Measurements from ENCODE around the gene CREBBP. TPM values are rescaled to one million over a fixed set of nuclear protein-coding genes. Genes with fewer than 3 reads are reported as not detected.

CREBBP gene
- polyA plus RNA-seq, 3 donors, result 66.1 to 90.0 (median 88.5) TPM

DNA sequence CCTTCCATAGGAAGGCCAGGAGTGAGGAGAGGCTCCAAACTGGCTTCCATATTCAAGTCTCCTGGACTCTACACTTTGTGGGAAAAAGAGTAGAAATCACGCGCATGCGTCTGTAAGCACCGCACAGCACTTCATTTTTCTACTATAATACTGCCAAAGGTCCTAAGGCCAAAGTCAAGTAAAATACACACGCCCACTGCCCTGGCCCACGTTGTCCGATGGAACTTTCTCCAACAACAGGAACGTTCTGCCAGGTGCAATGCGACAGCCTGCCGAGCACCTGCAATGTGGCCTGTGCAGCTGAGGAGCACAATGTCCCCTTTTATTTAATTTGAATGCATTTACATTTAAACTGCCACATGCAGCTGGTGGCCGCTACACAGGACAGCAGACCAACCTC, 202.5 kb downstream of the CREBBP start:
- no peak for DNase-seq

DNA sequence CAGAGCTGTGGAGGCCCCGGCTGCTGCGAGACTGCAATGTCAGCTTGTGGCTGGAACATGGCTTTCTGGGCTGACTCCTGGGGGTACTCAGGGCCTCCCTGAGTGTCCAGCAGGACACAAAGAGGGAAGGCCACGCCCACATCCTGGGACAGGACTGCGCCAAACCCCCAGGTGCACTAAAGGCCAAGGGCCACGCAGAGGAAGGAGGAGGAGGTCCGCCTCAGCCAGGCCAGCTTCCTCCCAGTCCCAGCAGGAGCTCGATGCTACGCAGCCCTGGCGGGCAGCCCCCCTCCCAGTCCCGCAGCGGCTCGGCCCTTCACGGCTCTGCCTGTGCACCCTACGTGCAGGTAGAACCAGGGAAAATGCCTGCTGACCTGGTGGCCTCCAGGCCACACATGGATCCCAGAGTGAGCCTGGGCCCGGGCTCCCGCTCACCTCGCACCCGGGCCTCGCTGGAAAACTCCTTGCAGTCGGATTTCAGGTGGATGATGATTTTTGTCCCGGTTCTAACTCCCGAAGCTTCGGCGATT, 204.8 kb downstream of the CREBBP start:
- no peak for DNase-seq

Other genes with a start within 250 kb of the CREBBP start
- 10 to 100 TPM; 30.0 to 42.2 (median 40.1) TPM for gene DNASE1, start 226.0 kb downstream of the CREBBP start, polyA plus RNA-seq (ENCODE audit: insufficient read length in 3 of 3)
- gene TRAP1, start 163.2 kb downstream of the CREBBP start, polyA plus RNA-seq (ENCODE audit: insufficient read length in 3 of 3), result 100 to 1,000 TPM; 103 to 126 (median 109) TPM
- gene ADCY9, start 235.7 kb upstream of the CREBBP start, polyA plus RNA-seq (ENCODE audit: insufficient read length in 3 of 3), result 10 to 100 TPM in 1 of 3 donors, 1 to 10 TPM in 2; 8.8 to 10.2 (median 9.2) TPM

All from renal pelvis (tissue), 4 donors.